ENCODE results near the gene GPNMB. TPM values are rescaled to one million over a fixed set of nuclear protein-coding genes. Genes with fewer than 3 reads are reported as not detected.

The GPNMB gene
- total and polyA plus RNA-seq, 9 donors: 13.9 to 431 (median 64.1) TPM

- Histone ChIP-seq H3K4me3 (no peak overlapping the region), H3K36me3 (no peaks in the 10 kb centered on the region), H3K27ac (no peak overlapping the region), H3K9me3 (no peaks in the 10 kb centered on the region), H3K27me3 (no peaks in the 10 kb centered on the region), H3K4me1 (ENCODE audit: insufficient read depth) (peaks cover 3% of the 10 kb centered on the region)
- DNase-seq: no peak
- intact Hi-C loops (cut with DNase I): no loop called here
- WGBS, 3 donors: 62 to 73% (median 66%) methylated on average over 18 of the region's 18 CpGs
- TF ChIP-seq CTCF (IDR thresholded peaks at IDR 0.05): no peak
- TF ChIP-seq POLR2A (IDR thresholded peaks at IDR 0.05): no peak
- no peak for TF ChIP-seq EP300 (IDR thresholded peaks at IDR 0.05)
Observed at GRCh38 chr7:23285657-23286646, 39.4 kb downstream of the GPNMB start.

GRCh38 chr7:23287612-23288011, 41.0 kb downstream of the GPNMB start:
- no peak for DNase-seq
- Histone ChIP-seq H3K4me3 (no peak overlapping the region), H3K27me3 (no peaks in the 10 kb centered on the region), H3K9me3 (no peaks in the 10 kb centered on the region), H3K36me3 (no peaks in the 10 kb centered on the region), H3K4me1 (ENCODE audit: insufficient read depth) (peaks cover 9% of the 10 kb centered on the region), H3K27ac (no peak overlapping the region)
- intact Hi-C loops (cut with DNase I): no loop called here
- TF ChIP-seq CTCF (IDR thresholded peaks at IDR 0.05): no peak
- TF ChIP-seq EP300 (IDR thresholded peaks at IDR 0.05): no peak
- no peak for TF ChIP-seq POLR2A (IDR thresholded peaks at IDR 0.05)
- WGBS, 3 donors: 95 to 97% (median 97%) methylated on average over 5 of the region's 5 CpGs

GRCh38 chr7:23290993-23291392, 44.4 kb downstream of the GPNMB start:
- Histone ChIP-seq H3K9me3 (no peaks in the 10 kb centered on the region), H3K27ac (peak overlapping the region in 1 of 2 donors; percentile 63), H3K4me3 (no peak overlapping the region), H3K36me3 (no peaks in the 10 kb centered on the region), H3K27me3 (no peaks in the 10 kb centered on the region), H3K4me1 (ENCODE audit: insufficient read depth) (peaks cover 9% of the 10 kb centered on the region)
- TF ChIP-seq EP300 (IDR thresholded peaks at IDR 0.05) (no peak), POLR2A (IDR thresholded peaks at IDR 0.05) (no peak), CTCF (IDR thresholded peaks at IDR 0.05) (no peak)
- intact Hi-C loops (cut with DNase I): no loop called here
- DNase-seq: peak in 4 of 5 donors; percentile 47 to 56 (median 50)
- 37 to 57% (median 45%) methylated on average over 9 of the region's 9 CpGs for WGBS, 3 donors

- TF ChIP-seq CTCF (IDR thresholded peaks at IDR 0.05) (no peak), EP300 (IDR thresholded peaks at IDR 0.05) (no peak), POLR2A (IDR thresholded peaks at IDR 0.05) (no peak)
- intact Hi-C loops (cut with DNase I): no loop called here
- WGBS, 3 donors: 72 to 86% (median 86%) methylated on average over 3 of the region's 3 CpGs
- DNase-seq: no peak
- no peak overlapping the region for H3K4me3 ChIP-seq
- no peaks in the 10 kb centered on the region for H3K9me3 ChIP-seq
- peaks cover 9% of the 10 kb centered on the region for H3K4me1 ChIP-seq (ENCODE audit: insufficient read depth)
- no peaks in the 10 kb centered on the region for H3K27me3 ChIP-seq
- H3K27ac ChIP-seq: peak overlapping the region in 1 of 2 donors; percentile 63
- H3K36me3 ChIP-seq: no peaks in the 10 kb centered on the region
Observed at GRCh38 chr7:23291957-23292560, 45.5 kb downstream of the GPNMB start.
